Keratinocyte (primary cell): Measurements from ENCODE around the gene SCEL.

Experiments
- EZH2 ChIP-seq: IDR thresholded peaks from one replicate; pipeline ENCODE4 v1.6.1; 2012; ENCODE audit warnings: inconsistent platforms, mild to moderate bottlenecking, low read length, moderate library complexity
- TF ChIP-seq, protein P1 (sequence below), 3 experiments: IDR thresholded peaks in 1 of 3; conservative IDR thresholded peaks in 1 of 3; optimal IDR thresholded peaks in 1 of 3; 2 replicates in 2 of 3; 3 replicates in 1 of 3; pipeline versions ENCODE3 to v1.5.1; 2011; ENCODE audit warnings: low read length in 3 of 3, mild to moderate bottlenecking in 3 of 3, moderate library complexity in 2 of 3, control low read depth in 1 of 3, inconsistent platforms in 1 of 3; ENCODE audit not compliant: insufficient read depth in 2 of 3; ENCODE audit errors: extremely low read depth in 1 of 3

DNA sequence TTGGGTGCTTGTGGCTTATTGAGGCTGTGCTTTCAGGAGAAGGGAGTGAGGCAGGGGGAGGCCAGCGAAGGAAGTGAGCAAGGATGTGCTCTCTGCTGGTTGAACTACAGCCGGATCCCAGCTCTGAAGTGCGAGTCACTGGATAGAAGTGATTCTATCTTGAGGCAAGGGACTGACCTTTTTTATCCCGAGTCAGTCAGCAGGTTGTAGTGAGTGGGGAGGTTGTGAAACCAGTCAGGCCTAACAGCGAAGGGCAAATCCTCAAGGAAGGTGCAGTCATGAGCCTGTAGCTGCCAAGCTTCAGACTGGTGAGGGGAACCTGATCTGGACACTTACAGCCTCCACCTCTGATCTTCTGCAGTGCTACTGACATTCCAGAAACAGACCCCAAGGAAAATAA is 18.6 kb downstream of the SCEL start:
- TF ChIP-seq, protein P1, sequence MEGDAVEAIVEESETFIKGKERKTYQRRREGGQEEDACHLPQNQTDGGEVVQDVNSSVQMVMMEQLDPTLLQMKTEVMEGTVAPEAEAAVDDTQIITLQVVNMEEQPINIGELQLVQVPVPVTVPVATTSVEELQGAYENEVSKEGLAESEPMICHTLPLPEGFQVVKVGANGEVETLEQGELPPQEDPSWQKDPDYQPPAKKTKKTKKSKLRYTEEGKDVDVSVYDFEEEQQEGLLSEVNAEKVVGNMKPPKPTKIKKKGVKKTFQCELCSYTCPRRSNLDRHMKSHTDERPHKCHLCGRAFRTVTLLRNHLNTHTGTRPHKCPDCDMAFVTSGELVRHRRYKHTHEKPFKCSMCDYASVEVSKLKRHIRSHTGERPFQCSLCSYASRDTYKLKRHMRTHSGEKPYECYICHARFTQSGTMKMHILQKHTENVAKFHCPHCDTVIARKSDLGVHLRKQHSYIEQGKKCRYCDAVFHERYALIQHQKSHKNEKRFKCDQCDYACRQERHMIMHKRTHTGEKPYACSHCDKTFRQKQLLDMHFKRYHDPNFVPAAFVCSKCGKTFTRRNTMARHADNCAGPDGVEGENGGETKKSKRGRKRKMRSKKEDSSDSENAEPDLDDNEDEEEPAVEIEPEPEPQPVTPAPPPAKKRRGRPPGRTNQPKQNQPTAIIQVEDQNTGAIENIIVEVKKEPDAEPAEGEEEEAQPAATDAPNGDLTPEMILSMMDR (optimal IDR thresholded peaks at IDR 0.05 in 1 of 3, IDR thresholded peaks at IDR 0.05 in 1 of 3, conservative IDR thresholded peaks at IDR 0.05 in 1 of 3; ENCODE audit: extremely low read depth in 1 of 3, insufficient read depth in 2 of 3, low read length in 3 of 3) = no peak
- TF ChIP-seq EZH2 = no peak
